Endothelial cell of umbilical vein (primary cell): ENCODE results near the gene CCRL2. TPM values are rescaled to one million over a fixed set of nuclear protein-coding genes. Genes with fewer than 3 reads are reported as not detected.

Source experiments
- BruUV-seq: library from RNA; stranded (reverse); fragments of 400-500 nt; replicated peaks from 2 replicates; lab custom pipeline; 2021; lab: Mats Ljungman, UMichigan
- CTCF ChIA-PET: fragments of 300-600, 350-600 bp; sonication (Branson Sonifier 250); formaldehyde crosslinking; loops from one replicate; lab custom pipeline; 2021; ENCODE audit warnings: antibody characterized with exemption, inconsistent platforms; lab: Charles Lee
- POLR2A ChIA-PET: fragments of 300-600, 350-600 bp; sonication (Branson Sonifier 250); formaldehyde crosslinking; loops from one replicate; lab custom pipeline; 2021; ENCODE audit warnings: antibody characterized with exemption, inconsistent platforms; lab: Charles Lee
- DNase-seq: peaks from one replicate; pipeline ENCODE4 v3.0.0-alpha.2; 2011; ENCODE audit warnings: low read depth, low spot score
- FAIRE-seq: peaks from 2 replicates; lab custom pipeline; 2011; peaks lifted over from hg19 to GRCh38; lab: Jason Lieb, UNC
- H2AFZ ChIP-seq: 2 replicates; pipeline ENCODE4 v1.6.0; 2012; ENCODE audit warnings: low read depth, low read length, control low read depth, inconsistent platforms
- H3K27ac ChIP-seq: 2 replicates; pipeline ENCODE4 v1.5.1; 2011; ENCODE audit warnings: low read depth, mild to moderate bottlenecking, control low read depth, low read length, moderate library complexity; ENCODE audit not compliant: insufficient read depth
- H3K27me3 ChIP-seq, 2 experiments: 2 replicates each; pipeline versions ENCODE4 v1.6.0 to v1.6.1; 2011; ENCODE audit warnings: low read length in 2 of 2, mixed read lengths in 1 of 2; ENCODE audit not compliant: control insufficient read depth in 2 of 2, insufficient read depth in 2 of 2
- H3K36me3 ChIP-seq, 2 experiments: 2 replicates in 1 of 2; 3 replicates in 1 of 2; pipeline ENCODE4 v1.5.1; 2011; ENCODE audit warnings: low read length in 2 of 2, mild to moderate bottlenecking in 1 of 2, moderate library complexity in 1 of 2; ENCODE audit not compliant: control insufficient read depth in 2 of 2, insufficient read depth in 2 of 2; ENCODE audit errors: extremely low read depth in 1 of 2
- H3K4me1 ChIP-seq: 3 replicates; pipeline ENCODE4 v1.5.1; 2011; ENCODE audit warnings: mild to moderate bottlenecking, low read length; ENCODE audit not compliant: control insufficient read depth, insufficient read depth; ENCODE audit errors: extremely low read depth
- H3K4me2 ChIP-seq: 2 replicates; pipeline ENCODE4 v1.6.1; 2011; ENCODE audit warnings: low read length, control low read depth, mixed read lengths; ENCODE audit not compliant: insufficient read depth
- H3K4me3 ChIP-seq, 3 experiments: fragments of 200-600 bp in 1 of 3; sonication (generic), shearing (Covaris generic) in 1 of 3; replicated peaks in 1 of 3; 2 replicates each; pipeline ENCODE4 v1.5.1; 2011 to 2016; ENCODE audit warnings: control low read depth in 3 of 3, low read length in 3 of 3, mild to moderate bottlenecking in 2 of 3, inconsistent platforms in 1 of 3, low read depth in 1 of 3, moderate library complexity in 1 of 3; ENCODE audit not compliant: insufficient read depth in 1 of 3
- H3K79me2 ChIP-seq: 2 replicates; pipeline ENCODE4 v1.6.0; 2012; ENCODE audit warnings: low read length, inconsistent platforms; ENCODE audit not compliant: control insufficient read depth, insufficient read depth
- H3K9ac ChIP-seq: replicated peaks from 2 replicates; pipeline ENCODE3; 2011; ENCODE audit warnings: low read length, control low read depth; ENCODE audit not compliant: insufficient read depth; ENCODE audit errors: extremely low read depth
- H3K9me1 ChIP-seq: replicated peaks from 3 replicates; pipeline ENCODE4 v1.6.0; 2011; ENCODE audit warnings: mild to moderate bottlenecking, low read length; ENCODE audit not compliant: control insufficient read depth, insufficient read depth; ENCODE audit errors: extremely low read depth
- H3K9me3 ChIP-seq: replicated peaks from 2 replicates; pipeline ENCODE4 v1.5.1; 2012; ENCODE audit warnings: low read length, inconsistent platforms; ENCODE audit not compliant: control insufficient read depth, insufficient read depth
- H4K20me1 ChIP-seq: replicated peaks from 2 replicates; pipeline ENCODE3; 2011; ENCODE audit warnings: mild to moderate bottlenecking, low read length; ENCODE audit not compliant: control insufficient read depth, insufficient read depth; ENCODE audit errors: extremely low read depth
- EZH2 ChIP-seq: IDR thresholded peaks from 2 replicates; pipeline ENCODE4 v1.6.1; 2012; ENCODE audit warnings: borderline replicate concordance, low read depth, mild to moderate bottlenecking, moderate library complexity, low read length, inconsistent platforms; ENCODE audit not compliant: severe bottlenecking
- FOS ChIP-seq: IDR thresholded peaks from 2 replicates; pipeline ENCODE4 v1.6.1; 2011; ENCODE audit warnings: mild to moderate bottlenecking, low read length, moderate library complexity, borderline replicate concordance; ENCODE audit not compliant: insufficient read depth
- GATA2 ChIP-seq: IDR thresholded peaks from 2 replicates; pipeline ENCODE4 v1.7.0; 2011; ENCODE audit warnings: low read depth, mild to moderate bottlenecking, moderate library complexity, mixed read lengths, low read length; ENCODE audit not compliant: insufficient read length, insufficient read depth
- JUN ChIP-seq: IDR thresholded peaks from 2 replicates; pipeline ENCODE4 v1.6.1; 2011; ENCODE audit warnings: borderline replicate concordance, low read depth; ENCODE audit not compliant: insufficient read length, insufficient read depth
- MYC ChIP-seq: IDR thresholded peaks from one replicate; pipeline ENCODE4 v1.6.1; 2011; ENCODE audit warnings: mild to moderate bottlenecking, low read depth, low read length
- POLR2A ChIP-seq: IDR thresholded peaks from 2 replicates; pipeline ENCODE4 v1.6.1; 2012; ENCODE audit warnings: low read depth, mild to moderate bottlenecking, control low read depth, low read length
- POLR2AphosphoS5 ChIP-seq: IDR thresholded peaks from 2 replicates; pipeline ENCODE4 v1.6.1; 2012; ENCODE audit warnings: low read depth, mild to moderate bottlenecking, control low read depth, low read length, moderate library complexity; ENCODE audit not compliant: insufficient read depth
- dilution Hi-C: fragments of 300-500 bp; cut with MboI; formaldehyde crosslinking; loops from one replicate; pipeline ENCODE4 v1.15.0; 2019; ENCODE audit warnings: low sequenced_read_pairs; ENCODE audit not compliant: extremely low pct_ligation_motif_present
- intact Hi-C: fragments of 100-400 bp; cut with micrococcal nuclease; formaldehyde crosslinking; loops from one replicate; pipeline ENCODE4 v1.10.0; 2022
- polyA plus RNA-seq, 4 experiments: library from polyadenylated mRNA; depleted of rRNA in 3 of 4; stranded (reverse) in 3 of 4; unstranded in 1 of 4; fragments of >200 nt; gene quantifications; 2 replicates each; pipeline versions ENCODE4 v1.2.1 to v1.2.3, GENCODE V29; 2011 to 2012; ENCODE audit warnings: missing spikeins in 1 of 4
- total RNA-seq: library from RNA; stranded (reverse); gene quantifications from 2 replicates; pipeline ENCODE4 v1.2.3, GENCODE V29; 2021
- TF ChIP-seq, protein P1 (sequence below): IDR thresholded peaks from 2 replicates; pipeline ENCODE4 v1.6.1; 2011; ENCODE audit not compliant: insufficient read depth, insufficient read length
- TF ChIP-seq, protein P2 (sequence below), 2 donors: IDR thresholded peaks; 1 replicate in 1 of 2; 2 replicates in 1 of 2; pipeline ENCODE4 v1.5.1; 2011; ENCODE audit warnings: low read length in 2 of 2, mild to moderate bottlenecking in 2 of 2, moderate library complexity in 2 of 2, control low read depth in 1 of 2, inconsistent platforms in 1 of 2, low read depth in 1 of 2; ENCODE audit not compliant: insufficient read depth in 1 of 2; ENCODE audit errors: extremely low read depth in 1 of 2

The CCRL2 gene
- total and polyA plus RNA-seq, 2 donors (not counting 3 experiments of a cell fraction or from before 2014, with no cell fraction given) = 6.4 to 6.6 TPM

DNA sequence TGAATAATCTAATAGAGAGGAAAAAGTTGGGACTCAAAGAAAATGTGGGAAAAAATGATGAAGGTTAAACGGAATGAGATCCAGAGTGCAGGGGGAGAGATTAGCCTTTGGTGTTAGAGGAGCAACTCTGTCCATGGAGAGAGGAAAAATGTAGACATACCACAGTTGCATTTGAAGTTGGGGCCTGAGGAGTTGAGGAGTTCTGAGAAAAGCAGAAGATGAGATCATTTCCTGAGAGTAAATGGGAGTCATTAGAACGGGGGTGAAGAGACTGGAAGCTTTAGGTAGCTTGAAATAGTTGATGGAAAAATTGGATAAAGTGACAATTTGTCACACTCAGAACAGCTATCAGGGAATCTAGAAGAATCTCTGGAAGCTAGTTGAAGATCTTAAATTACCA, 7.5 kb upstream of the CCRL2 start:
- intact Hi-C loops (no loop called here), dilution Hi-C loops (no loop called here)
- Histone ChIP-seq H3K27ac (no peak overlapping the region), H3K4me1 (peaks cover 12% of the 10 kb centered on the region), H3K4me2 (no peak overlapping the region), H3K27me3 (no peaks in the 10 kb centered on the region), H3K9me1 (no peaks in the 10 kb centered on the region), H3K79me2 (no peaks in the 10 kb centered on the region), H3K36me3 (no peaks in the 10 kb centered on the region), H3K9ac (no peak overlapping the region), H3K4me3 (no peak overlapping the region), H2AFZ (peak overlapping the region; percentile 30), H3K9me3 (no peaks in the 10 kb centered on the region), H4K20me1 (no peaks in the 10 kb centered on the region)
- peak; percentile 46 for FAIRE-seq
- TF ChIP-seq, protein P1, sequence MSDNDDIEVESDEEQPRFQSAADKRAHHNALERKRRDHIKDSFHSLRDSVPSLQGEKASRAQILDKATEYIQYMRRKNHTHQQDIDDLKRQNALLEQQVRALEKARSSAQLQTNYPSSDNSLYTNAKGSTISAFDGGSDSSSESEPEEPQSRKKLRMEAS = no peak
- TF ChIP-seq FOS (no peak), POLR2A (no peak), JUN (no peak), MYC (no peak), GATA2 (no peak), EZH2 (no peak), POLR2AphosphoS5 (no peak)
- TF ChIP-seq, protein P2, sequence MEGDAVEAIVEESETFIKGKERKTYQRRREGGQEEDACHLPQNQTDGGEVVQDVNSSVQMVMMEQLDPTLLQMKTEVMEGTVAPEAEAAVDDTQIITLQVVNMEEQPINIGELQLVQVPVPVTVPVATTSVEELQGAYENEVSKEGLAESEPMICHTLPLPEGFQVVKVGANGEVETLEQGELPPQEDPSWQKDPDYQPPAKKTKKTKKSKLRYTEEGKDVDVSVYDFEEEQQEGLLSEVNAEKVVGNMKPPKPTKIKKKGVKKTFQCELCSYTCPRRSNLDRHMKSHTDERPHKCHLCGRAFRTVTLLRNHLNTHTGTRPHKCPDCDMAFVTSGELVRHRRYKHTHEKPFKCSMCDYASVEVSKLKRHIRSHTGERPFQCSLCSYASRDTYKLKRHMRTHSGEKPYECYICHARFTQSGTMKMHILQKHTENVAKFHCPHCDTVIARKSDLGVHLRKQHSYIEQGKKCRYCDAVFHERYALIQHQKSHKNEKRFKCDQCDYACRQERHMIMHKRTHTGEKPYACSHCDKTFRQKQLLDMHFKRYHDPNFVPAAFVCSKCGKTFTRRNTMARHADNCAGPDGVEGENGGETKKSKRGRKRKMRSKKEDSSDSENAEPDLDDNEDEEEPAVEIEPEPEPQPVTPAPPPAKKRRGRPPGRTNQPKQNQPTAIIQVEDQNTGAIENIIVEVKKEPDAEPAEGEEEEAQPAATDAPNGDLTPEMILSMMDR (IDR thresholded peaks at IDR 0.05; ENCODE audit: extremely low read depth in 1 of 2, insufficient read depth in 1 of 2, low read depth in 1 of 2, low read length in 2 of 2) = no peak
- DNase-seq = peak; percentile 15
- CTCF ChIA-PET = interaction anchor here (1.2 to 3.8 kb wide), 5 partner anchors 12 to 123 kb away, joined by 3 to 13 read pairs (median 4); no protein-coding TSS in a partner anchor
- POLR2A ChIA-PET = no interaction called here
- no TSS peak for BruUV-seq
